HUES6 (cell line): ENCODE results near the gene GUCD1.
"Not testable (repeated sequence)": the region's sequence is repeated elsewhere in the genome, so short reads cannot be mapped to it uniquely, and the experiment has no call there.

Experiments
- H3K27ac ChIP-seq: 2 replicates; pipeline ENCODE4 v1.7.0; 2013; ENCODE audit warnings: low read depth, mild to moderate bottlenecking, low read length, inconsistent platforms
- H3K27me3 ChIP-seq: 2 replicates; pipeline ENCODE4 v1.6.1; 2013; ENCODE audit warnings: low read length; ENCODE audit not compliant: control insufficient read depth, insufficient read depth
- H3K36me3 ChIP-seq: 2 replicates; pipeline ENCODE4 v1.6.1; 2013; ENCODE audit warnings: low read length; ENCODE audit not compliant: control insufficient read depth, insufficient read depth
- H3K4me1 ChIP-seq: 2 replicates; pipeline ENCODE4 v1.6.1; 2013; ENCODE audit warnings: low read length; ENCODE audit not compliant: control insufficient read depth, insufficient read depth
- H3K4me3 ChIP-seq: 2 replicates; pipeline ENCODE4 v1.5.1; 2013; ENCODE audit warnings: low read depth, low read length
- H3K9ac ChIP-seq: one replicate; pipeline ENCODE4 v1.6.1; 2013; ENCODE audit warnings: mild to moderate bottlenecking, low read length
- H3K9me3 ChIP-seq: 2 replicates; pipeline ENCODE4 v1.6.1; 2013; ENCODE audit warnings: low read depth, low read length; ENCODE audit not compliant: control insufficient read depth, insufficient read depth

Gene GUCD1

GRCh38 chr22:24555165-24556039, 464 bp upstream of the GUCD1 start, which contains the start of gene SNRPD3:
SNRPD3 (plus strand) TSS chr22:24555999; CDS start chr22:24557675, 1,676 bp downstream.
- H3K9ac ChIP-seq, result peak within 1 kb of the TSS; percentile 99
- H3K4me3 ChIP-seq, result peak within 1 kb of the TSS; percentile 100
- H3K27ac ChIP-seq, result peak within 1 kb of the TSS; percentile 98
- no peaks in the 10 kb centered on the region for H3K27me3 ChIP-seq
- H3K9me3 ChIP-seq, result no peaks in the 10 kb centered on the region
- H3K4me1 ChIP-seq, result peaks cover 10% of the 10 kb centered on the region
- H3K36me3 ChIP-seq, result peaks cover 39% of the 10 kb centered on the region

- peaks cover 38% of the 10 kb centered on the region for H3K36me3 ChIP-seq
- peaks cover 10% of the 10 kb centered on the region for H3K4me1 ChIP-seq
- H3K27ac ChIP-seq, result no peak overlapping the region
- peak overlapping the region; percentile 95 for H3K9ac ChIP-seq
- no peaks in the 10 kb centered on the region for H3K27me3 ChIP-seq
- no peaks in the 10 kb centered on the region for H3K9me3 ChIP-seq
- H3K4me3 ChIP-seq, result peak overlapping the region; percentile 100
Observed at GRCh38 chr22:24553597-24554312, 1.2 kb downstream of the GUCD1 start.

GRCh38 chr22:24552503-24553286, 2.2 kb downstream of the GUCD1 start:
- H3K27ac ChIP-seq, H3K9ac ChIP-seq: not testable (repeated sequence)
- H3K4me3 ChIP-seq, result 0 out of 2 replicates have a peak overlapping the region, but pooled peaks have one; percentile 100

GRCh38 chr22:24550902-24551435, 4.0 kb downstream of the GUCD1 start:
- Histone ChIP-seq H3K27ac (no peak overlapping the region), H3K4me3 (no peak overlapping the region), H3K9me3 (no peaks in the 10 kb centered on the region), H3K4me1 (peaks cover 10% of the 10 kb centered on the region), H3K27me3 (no peaks in the 10 kb centered on the region), H3K9ac (no peak overlapping the region), H3K36me3 (peaks cover 46% of the 10 kb centered on the region)

More at GRCh38 chr22:24552503-24553286, 2.2 kb downstream of the GUCD1 start:
- H3K4me1 ChIP-seq, result peaks cover 10% of the 10 kb centered on the region
- H3K36me3 ChIP-seq, result peaks cover 38% of the 10 kb centered on the region
- not testable (repeated sequence) for H3K27me3 ChIP-seq, H3K9me3 ChIP-seq

GRCh38 chr22:24550028-24550901, 4.7 kb downstream of the GUCD1 start:
- H3K4me1 ChIP-seq, result peaks cover 10% of the 10 kb centered on the region
- no peak overlapping the region for H3K4me3 ChIP-seq

GRCh38 chr22:24548812-24549211, 6.1 kb downstream of the GUCD1 start:
- Histone ChIP-seq H3K9ac (no peak overlapping the region), H3K4me3 (no peak overlapping the region), H3K4me1 (peaks cover 7% of the 10 kb centered on the region), H3K27ac (no peak overlapping the region), H3K36me3 (peaks cover 61% of the 10 kb centered on the region), H3K27me3 (no peaks in the 10 kb centered on the region), H3K9me3 (no peaks in the 10 kb centered on the region)

More at GRCh38 chr22:24550028-24550901, 4.7 kb downstream of the GUCD1 start:
- Histone ChIP-seq H3K9ac (no peak overlapping the region), H3K9me3 (no peaks in the 10 kb centered on the region), H3K27me3 (no peaks in the 10 kb centered on the region), H3K36me3 (peaks cover 46% of the 10 kb centered on the region), H3K27ac (no peak overlapping the region)

DNA sequence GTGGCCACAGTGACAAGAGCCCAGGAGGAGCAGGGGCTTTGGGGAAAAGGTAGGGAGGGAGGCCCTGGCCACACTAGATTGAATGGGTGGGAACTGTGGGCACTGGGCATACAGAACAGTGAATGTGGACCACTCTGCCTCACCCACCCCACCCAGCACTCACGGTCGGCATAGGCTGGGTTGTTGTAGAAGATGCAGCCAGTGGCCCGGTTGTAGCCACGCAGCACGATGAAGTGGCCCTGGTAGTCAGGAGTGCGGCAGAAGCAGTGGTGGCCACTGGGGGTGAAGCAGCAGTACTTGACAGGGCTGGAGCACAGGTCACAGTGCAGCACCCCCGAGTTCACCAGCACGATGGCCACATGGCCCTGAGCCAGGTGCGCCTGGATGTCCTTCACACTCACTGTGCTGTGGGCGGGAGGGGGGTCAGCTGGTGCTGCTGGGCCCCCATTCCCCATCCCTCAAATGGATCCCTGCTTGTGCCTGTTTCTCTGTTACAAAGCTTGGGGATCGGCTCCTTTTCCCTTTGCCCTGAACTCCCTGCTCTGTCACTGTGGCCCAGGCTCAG, 11.2 kb downstream of the GUCD1 start:
- H3K9ac ChIP-seq, result no peak overlapping the region
- peaks cover 86% of the 10 kb centered on the region for H3K36me3 ChIP-seq
- H3K27me3 ChIP-seq, result no peaks in the 10 kb centered on the region
- H3K4me3 ChIP-seq, result no peak overlapping the region
- no peaks in the 10 kb centered on the region for H3K4me1 ChIP-seq
- no peaks in the 10 kb centered on the region for H3K9me3 ChIP-seq
- no peak overlapping the region for H3K27ac ChIP-seq

DNA sequence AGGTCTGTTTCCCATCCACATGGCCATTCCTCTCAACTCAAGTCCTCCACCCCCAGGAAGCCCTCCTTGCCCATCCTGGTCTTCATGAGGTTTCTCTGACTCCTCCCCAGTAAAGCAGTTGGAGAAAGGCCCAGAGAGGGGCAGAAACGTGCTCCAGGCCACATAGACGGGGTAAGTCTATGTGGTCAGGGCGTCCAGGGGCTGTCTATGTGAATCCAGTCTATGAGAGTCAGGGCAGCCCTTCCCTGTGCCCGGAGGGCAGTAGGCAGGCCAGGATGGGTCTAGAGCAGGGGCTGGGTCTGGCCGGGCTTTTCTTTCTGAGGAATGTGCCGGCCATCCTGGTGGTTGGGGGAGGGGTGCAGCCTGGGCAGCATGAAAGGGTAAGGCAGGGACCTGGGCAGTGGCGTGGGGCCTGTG, 11.7 kb downstream of the GUCD1 start:
- H3K9ac ChIP-seq, result no peak overlapping the region
- H3K36me3 ChIP-seq, result peaks cover 80% of the 10 kb centered on the region
- no peaks in the 10 kb centered on the region for H3K9me3 ChIP-seq

DNA sequence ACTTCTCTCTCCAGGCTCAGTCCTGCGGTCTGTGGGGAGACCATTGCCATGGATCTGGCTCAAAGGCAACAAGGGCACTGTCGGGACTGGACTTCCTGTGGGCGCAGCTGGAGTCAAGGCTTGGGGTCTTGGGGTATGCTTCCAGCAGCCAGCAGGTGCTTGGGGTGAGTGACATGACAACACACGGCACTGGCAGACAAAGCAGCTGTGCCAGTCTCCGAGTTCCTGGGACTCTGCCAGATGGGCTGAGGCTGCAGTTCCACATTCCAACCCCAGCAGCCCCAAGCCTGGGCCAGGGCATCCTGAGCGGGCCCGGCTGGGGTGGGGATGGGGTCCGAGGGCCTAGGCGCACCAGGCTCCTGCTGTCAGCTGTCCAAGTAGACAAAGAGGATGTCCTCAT, 12.3 kb downstream of the GUCD1 start:
- H3K4me1 ChIP-seq, result no peaks in the 10 kb centered on the region
- H3K4me3 ChIP-seq, result no peak overlapping the region
- no peaks in the 10 kb centered on the region for H3K27me3 ChIP-seq
- no peak overlapping the region for H3K9ac ChIP-seq
- no peak overlapping the region for H3K27ac ChIP-seq
- H3K36me3 ChIP-seq, result peaks cover 75% of the 10 kb centered on the region
- no peaks in the 10 kb centered on the region for H3K9me3 ChIP-seq

More for the DNA sequence above, 11.7 kb downstream of the GUCD1 start:
- H3K27me3 ChIP-seq, result no peaks in the 10 kb centered on the region
- no peak overlapping the region for H3K27ac ChIP-seq
- no peak overlapping the region for H3K4me3 ChIP-seq
- H3K4me1 ChIP-seq, result no peaks in the 10 kb centered on the region
